ENCODE measurements around the gene KIDINS220.

KIDINS220 gene

DNA sequence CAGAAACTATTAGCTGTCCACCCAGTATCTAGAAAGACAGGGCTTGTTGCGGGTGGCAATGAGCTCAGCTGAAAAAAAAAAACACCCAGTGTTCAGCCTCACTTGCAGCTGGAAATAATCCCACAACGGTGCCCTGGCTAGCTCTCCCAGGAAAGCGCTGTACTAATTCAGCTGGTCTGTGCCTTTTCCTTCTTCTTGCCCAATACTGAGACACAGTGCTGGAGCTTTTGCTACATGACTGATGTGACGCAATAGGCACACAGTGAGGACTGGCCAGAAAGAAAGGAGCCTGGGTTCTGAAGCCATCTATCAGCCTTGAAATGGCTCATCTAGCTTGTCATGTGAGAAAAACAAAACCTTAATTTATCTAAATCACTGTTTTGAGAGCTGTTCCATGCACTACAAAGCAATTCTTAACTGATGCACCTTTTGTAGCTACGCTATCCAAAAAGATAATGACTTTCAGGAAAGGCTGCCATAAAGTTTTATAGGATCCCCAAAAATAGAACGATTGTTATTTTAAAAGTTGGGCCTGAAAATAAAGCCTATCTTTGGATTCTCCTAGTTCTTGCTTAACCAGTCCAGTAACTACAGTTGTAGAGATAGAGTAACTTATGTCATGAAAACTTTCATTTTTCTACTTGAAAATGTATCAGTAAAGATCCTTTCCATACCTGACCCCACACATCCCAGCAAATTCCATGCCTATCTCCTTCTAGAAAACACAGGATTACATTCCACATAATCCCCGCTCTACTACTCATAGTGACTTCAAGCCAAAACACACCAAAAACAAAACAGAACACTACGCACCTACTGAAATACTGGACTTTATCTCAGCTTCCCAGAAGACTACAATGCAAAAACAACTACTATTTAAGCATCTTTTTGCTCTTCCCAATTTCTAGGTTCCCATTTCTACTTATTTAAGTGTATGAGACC lies 15.9 kb downstream of the KIDINS220 start:
- peak; percentile 88 for DNase-seq
- no peak overlapping the region for H2BK120ac ChIP-seq (ENCODE audit: low read depth, low read length)
- H3K79me1 ChIP-seq (replicated peaks; ENCODE audit: low read length, poor library complexity, severe bottlenecking) = peaks cover 17% of the 10 kb centered on the region
- peaks cover 3% of the 10 kb centered on the region for H3K4me1 ChIP-seq (ENCODE audit: control insufficient read depth, insufficient read depth, low read depth, low read length)
- H3K36me3 ChIP-seq (ENCODE audit: control insufficient read depth in 1 of 2, insufficient read depth in 2 of 2, low read depth in 1 of 2, low read length in 2 of 2) = peaks cover 9 to 62% of the 10 kb centered on the region in 2 experiments
- no peak overlapping the region for H3K4me3 ChIP-seq (ENCODE audit: insufficient read depth in 1 of 2, low read depth in 1 of 2, low read length in 2 of 2)
- no peaks in the 10 kb centered on the region for H3K27me3 ChIP-seq (ENCODE audit: control insufficient read depth in 1 of 2, insufficient read depth in 1 of 2, low read length in 2 of 2)
- no peak overlapping the region for H2BK12ac ChIP-seq (ENCODE audit: low read length in 2 of 2)
- H2AFZ ChIP-seq (ENCODE audit: low read depth, low read length) = no peak overlapping the region
- H2AK5ac ChIP-seq (ENCODE audit: low read length, severe bottlenecking) = no peak overlapping the region
- H3K18ac ChIP-seq (ENCODE audit: low read depth in 1 of 2, low read length in 2 of 2) = no peak overlapping the region
- no peak overlapping the region for H4K91ac ChIP-seq (ENCODE audit: low read length)
- no peak overlapping the region for H2BK15ac ChIP-seq (ENCODE audit: low read depth, poor library complexity, severe bottlenecking)
- 90% methylated on average over 7 of the region's 8 CpGs for WGBS
- no peak overlapping the region for H3K9ac ChIP-seq (ENCODE audit: low read length)
- no peak overlapping the region for H3K27ac ChIP-seq (ENCODE audit: low read length, poor library complexity, severe bottlenecking)
- no peak overlapping the region for H3K4ac ChIP-seq (ENCODE audit: low read depth in 1 of 2, low read length in 2 of 2)
- no peak overlapping the region for H3K23ac ChIP-seq (ENCODE audit: low read length in 2 of 2)
- H3K14ac ChIP-seq (ENCODE audit: low read length in 2 of 2) = no peak overlapping the region
- no peak overlapping the region for H3K4me2 ChIP-seq (ENCODE audit: low read length, poor library complexity, severe bottlenecking)
- no peaks in the 10 kb centered on the region for H3K9me3 ChIP-seq (ENCODE audit: control insufficient read depth, low read length)
- no peak overlapping the region for H2BK5ac ChIP-seq (ENCODE audit: low read depth, low read length, poor library complexity, severe bottlenecking)
- H4K8ac ChIP-seq (ENCODE audit: low read length) = no peak overlapping the region

DNA sequence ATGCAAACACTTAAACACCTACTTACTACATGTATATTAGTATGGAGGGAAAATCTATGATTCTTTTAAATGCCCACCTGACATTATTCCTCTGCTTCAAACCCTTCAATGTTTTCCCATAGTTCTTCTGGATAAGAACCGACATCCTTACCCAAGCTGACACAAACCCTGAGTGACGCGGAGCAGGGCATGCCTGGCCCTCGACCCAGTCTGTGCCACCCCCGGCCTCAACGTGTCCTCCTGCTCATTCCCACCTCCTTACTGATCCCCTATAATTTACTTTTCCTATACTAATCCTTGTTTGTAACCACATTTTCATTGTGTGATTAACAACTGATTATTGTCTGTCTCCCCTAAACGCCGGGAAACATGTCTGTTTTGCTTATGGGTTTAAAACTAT lies 17.5 kb downstream of the KIDINS220 start:
- Histone ChIP-seq H3K9ac (ENCODE audit: low read length) (no peak overlapping the region), H2AK5ac (ENCODE audit: low read length, severe bottlenecking) (no peak overlapping the region), H3K23ac (ENCODE audit: low read length in 2 of 2) (no peak overlapping the region), H2BK5ac (ENCODE audit: low read depth, low read length, poor library complexity, severe bottlenecking) (no peak overlapping the region), H2BK15ac (ENCODE audit: low read depth, poor library complexity, severe bottlenecking) (no peak overlapping the region), H2BK120ac (ENCODE audit: low read depth, low read length) (no peak overlapping the region), H2AFZ (ENCODE audit: low read depth, low read length) (no peak overlapping the region), H3K9me3 (ENCODE audit: control insufficient read depth, low read length) (no peaks in the 10 kb centered on the region), H2BK12ac (ENCODE audit: low read length in 2 of 2) (no peak overlapping the region), H3K27me3 (ENCODE audit: control insufficient read depth in 1 of 2, insufficient read depth in 1 of 2, low read length in 2 of 2) (no peaks in the 10 kb centered on the region), H3K18ac (ENCODE audit: low read depth in 1 of 2, low read length in 2 of 2) (no peak overlapping the region), H4K91ac (ENCODE audit: low read length) (no peak overlapping the region), H3K4me2 (ENCODE audit: low read length, poor library complexity, severe bottlenecking) (no peak overlapping the region), H3K27ac (ENCODE audit: low read length, poor library complexity, severe bottlenecking) (no peak overlapping the region), H3K14ac (ENCODE audit: low read length in 2 of 2) (no peak overlapping the region), H3K4ac (ENCODE audit: low read depth in 1 of 2, low read length in 2 of 2) (no peak overlapping the region), H3K36me3 (ENCODE audit: control insufficient read depth in 1 of 2, insufficient read depth in 2 of 2, low read depth in 1 of 2, low read length in 2 of 2) (peaks cover 12 to 62% of the 10 kb centered on the region in 2 experiments), H3K4me3 (ENCODE audit: insufficient read depth in 1 of 2, low read depth in 1 of 2, low read length in 2 of 2) (no peak overlapping the region), H3K79me1 (replicated peaks; ENCODE audit: low read length, poor library complexity, severe bottlenecking) (peaks cover 17% of the 10 kb centered on the region), H3K4me1 (ENCODE audit: control insufficient read depth, insufficient read depth, low read depth, low read length) (peaks cover 3% of the 10 kb centered on the region), H4K8ac (ENCODE audit: low read length) (no peak overlapping the region)
- DNase-seq = no peak
- 94% methylated on average over 8 of the region's 8 CpGs for WGBS

DNA sequence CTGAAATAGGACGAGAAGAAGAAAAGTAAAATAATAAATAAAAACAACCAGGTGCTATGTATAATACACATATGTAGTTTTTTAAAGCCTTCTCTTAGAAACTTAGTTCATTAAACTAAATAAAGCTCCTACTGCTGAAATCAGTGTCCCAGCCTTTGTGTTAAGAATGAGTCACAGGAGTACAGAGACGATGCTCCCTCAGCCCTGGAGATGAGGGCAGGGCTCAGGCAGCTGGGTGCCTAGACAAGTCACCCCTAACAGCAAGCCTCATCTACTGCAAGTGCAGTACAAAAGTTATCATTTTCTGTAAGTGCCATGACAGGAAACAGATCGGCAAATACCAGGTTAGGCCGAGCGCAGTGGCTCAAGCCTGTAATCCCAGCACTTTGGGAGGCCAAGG lies 18.2 kb downstream of the KIDINS220 start:
- Histone ChIP-seq H2AK5ac (ENCODE audit: low read length, severe bottlenecking) (no peak overlapping the region), H3K4me1 (ENCODE audit: control insufficient read depth, insufficient read depth, low read depth, low read length) (peaks cover 3% of the 10 kb centered on the region), H4K91ac (ENCODE audit: low read length) (no peak overlapping the region), H2BK15ac (ENCODE audit: low read depth, poor library complexity, severe bottlenecking) (no peak overlapping the region), H2BK12ac (ENCODE audit: low read length in 2 of 2) (no peak overlapping the region), H3K79me1 (replicated peaks; ENCODE audit: low read length, poor library complexity, severe bottlenecking) (peaks cover 16% of the 10 kb centered on the region), H3K27ac (ENCODE audit: low read length, poor library complexity, severe bottlenecking) (no peak overlapping the region), H3K4me3 (ENCODE audit: insufficient read depth in 1 of 2, low read depth in 1 of 2, low read length in 2 of 2) (no peak overlapping the region), H4K8ac (ENCODE audit: low read length) (no peak overlapping the region), H2AFZ (ENCODE audit: low read depth, low read length) (no peak overlapping the region), H2BK5ac (ENCODE audit: low read depth, low read length, poor library complexity, severe bottlenecking) (no peak overlapping the region), H2BK120ac (ENCODE audit: low read depth, low read length) (no peak overlapping the region), H3K23ac (ENCODE audit: low read length in 2 of 2) (no peak overlapping the region), H3K9me3 (ENCODE audit: control insufficient read depth, low read length) (no peaks in the 10 kb centered on the region), H3K4me2 (ENCODE audit: low read length, poor library complexity, severe bottlenecking) (no peak overlapping the region), H3K9ac (ENCODE audit: low read length) (no peak overlapping the region), H3K14ac (ENCODE audit: low read length in 2 of 2) (no peak overlapping the region), H3K18ac (ENCODE audit: low read depth in 1 of 2, low read length in 2 of 2) (no peak overlapping the region), H3K4ac (ENCODE audit: low read depth in 1 of 2, low read length in 2 of 2) (no peak overlapping the region), H3K36me3 (ENCODE audit: control insufficient read depth in 1 of 2, insufficient read depth in 2 of 2, low read depth in 1 of 2, low read length in 2 of 2) (peaks cover 8 to 62% of the 10 kb centered on the region in 2 experiments), H3K27me3 (ENCODE audit: control insufficient read depth in 1 of 2, insufficient read depth in 1 of 2, low read length in 2 of 2) (no peaks in the 10 kb centered on the region)
- peak; percentile 38 for DNase-seq
- 76% methylated on average over 4 of the region's 5 CpGs for WGBS

DNA sequence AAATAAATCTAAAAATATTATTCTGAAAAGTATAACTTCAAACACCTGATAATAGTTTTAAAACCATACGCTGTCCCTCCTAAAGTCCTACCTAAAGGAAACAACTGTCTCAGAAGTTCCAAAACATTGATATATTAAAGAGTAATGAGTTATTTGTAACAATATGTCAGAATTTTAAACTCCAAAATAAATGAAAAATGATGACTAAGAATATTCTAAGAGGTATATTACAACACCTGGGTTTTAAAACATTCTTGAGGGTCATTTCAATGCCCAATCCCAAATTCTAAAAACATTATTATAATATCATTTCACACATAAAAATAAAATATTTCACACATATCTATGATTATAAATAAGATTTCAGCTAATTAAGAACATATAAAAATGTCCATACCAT lies 20.2 kb downstream of the KIDINS220 start:
- H2BK120ac ChIP-seq (ENCODE audit: low read depth, low read length) = no peak overlapping the region
- no peak overlapping the region for H2BK5ac ChIP-seq (ENCODE audit: low read depth, low read length, poor library complexity, severe bottlenecking)
- no peak overlapping the region for H3K4me2 ChIP-seq (ENCODE audit: low read length, poor library complexity, severe bottlenecking)
- no peak overlapping the region for H2AK5ac ChIP-seq (ENCODE audit: low read length, severe bottlenecking)
- H2BK15ac ChIP-seq (ENCODE audit: low read depth, poor library complexity, severe bottlenecking) = no peak overlapping the region
- no peak overlapping the region for H3K14ac ChIP-seq (ENCODE audit: low read length in 2 of 2)
- no peaks in the 10 kb centered on the region for H3K9me3 ChIP-seq (ENCODE audit: control insufficient read depth, low read length)
- WGBS = no CpG with 5 or more reads among the region's 1 CpG
- H3K36me3 ChIP-seq (ENCODE audit: control insufficient read depth in 1 of 2, insufficient read depth in 2 of 2, low read depth in 1 of 2, low read length in 2 of 2) = peaks cover 8 to 69% of the 10 kb centered on the region in 2 experiments
- H4K91ac ChIP-seq (ENCODE audit: low read length) = no peak overlapping the region
- no peak for DNase-seq
- H3K4me3 ChIP-seq (ENCODE audit: insufficient read depth in 1 of 2, low read depth in 1 of 2, low read length in 2 of 2) = no peak overlapping the region
- H3K4me1 ChIP-seq (ENCODE audit: control insufficient read depth, insufficient read depth, low read depth, low read length) = peaks cover 3% of the 10 kb centered on the region
- no peak overlapping the region for H2AFZ ChIP-seq (ENCODE audit: low read depth, low read length)
- H3K23ac ChIP-seq (ENCODE audit: low read length in 2 of 2) = no peak overlapping the region
- no peak overlapping the region for H4K8ac ChIP-seq (ENCODE audit: low read length)
- H3K27me3 ChIP-seq (ENCODE audit: control insufficient read depth in 1 of 2, insufficient read depth in 1 of 2, low read length in 2 of 2) = no peaks in the 10 kb centered on the region
- no peak overlapping the region for H3K27ac ChIP-seq (ENCODE audit: low read length, poor library complexity, severe bottlenecking)
- no peak overlapping the region for H3K18ac ChIP-seq (ENCODE audit: low read depth in 1 of 2, low read length in 2 of 2)
- no peak overlapping the region for H3K4ac ChIP-seq (ENCODE audit: low read depth in 1 of 2, low read length in 2 of 2)
- peaks cover 16% of the 10 kb centered on the region for H3K79me1 ChIP-seq (replicated peaks; ENCODE audit: low read length, poor library complexity, severe bottlenecking)
- H2BK12ac ChIP-seq (ENCODE audit: low read length in 2 of 2) = no peak overlapping the region
- no peak overlapping the region for H3K9ac ChIP-seq (ENCODE audit: low read length)
